SH-SY5Y (cell line): Measurements from ENCODE around the gene METTL16.

Experiments
- GATA2 ChIP-seq: IDR thresholded peaks from 2 replicates; pipeline ENCODE4 v1.6.1; 2011; ENCODE audit warnings: mild to moderate bottlenecking, low read depth, low read length
- GATA3 ChIP-seq: IDR thresholded peaks from 2 replicates; pipeline ENCODE4 v1.6.1; 2011; ENCODE audit warnings: low read depth, mild to moderate bottlenecking, low read length, moderate library complexity

- TF ChIP-seq GATA2, result no peak
- TF ChIP-seq GATA3, result no peak
Observed at GRCh38 chr17:2397247-2398171, 114.2 kb downstream of the METTL16 start.
